Lower leg skin (tissue), 3 donors: ENCODE results near the gene PABPC1L2B.
"Not testable (repeated sequence)": the region's sequence is repeated elsewhere in the genome, so short reads cannot be mapped to it uniquely, and the experiment has no call there.

Experiments
- CTCF ChIP-seq, 3 donors: fragments of 450-650 bp; IDR thresholded peaks; one replicate each; pipeline ENCODE4 v1.5.1; 2016; ENCODE audit warnings: antibody characterized with exemption in 3 of 3, mild to moderate bottlenecking in 3 of 3, moderate library complexity in 2 of 3
- POLR2A ChIP-seq, 2 donors: fragments of 450-650 bp; IDR thresholded peaks; one replicate each; pipeline ENCODE4 v1.6.1; 2016 to 2017; ENCODE audit warnings: antibody characterized with exemption in 2 of 2, mild to moderate bottlenecking in 1 of 2, moderate library complexity in 1 of 2

GRCh38 chrX:73004032-73004431 is 1.3 kb downstream of the PABPC1L2B start:
- TF ChIP-seq CTCF, POLR2A (IDR thresholded peaks at IDR 0.05): not testable (repeated sequence)
